Gastrocnemius medialis (tissue), 4 donors: ENCODE data around the gene SAMD5. TPM values are rescaled to one million over a fixed set of nuclear protein-coding genes. Genes with fewer than 3 reads are reported as not detected.

Experiments used
- ATAC-seq, 2 donors: fragments of 150-250 bp; one replicate each; pipeline ENCODE4 v1.9.1; 2016
- DNase-seq, 2 donors: peaks; one replicate each; pipeline ENCODE4 v3.0.0-alpha.2; 2019
- H3K27ac ChIP-seq, 4 donors: fragments of 200-600 bp; sonication (generic); 1 replicate in 1 of 4; 2 replicates in 3 of 4; pipeline ENCODE4 v1.5.1; 2016 to 2018; ENCODE audit warnings: mild to moderate bottlenecking in 2 of 4, moderate library complexity in 1 of 4
- H3K27me3 ChIP-seq, 3 donors: fragments of 200-600 bp; sonication (generic) in 2 of 3; 1 replicate in 1 of 3; 2 replicates in 2 of 3; pipeline versions ENCODE4 v1.5.1 to v1.6.0; 2016 to 2019; ENCODE audit warnings: mild to moderate bottlenecking in 1 of 3, moderate library complexity in 1 of 3
- H3K36me3 ChIP-seq, 2 donors: fragments of 200-600 bp; sonication (generic) in 1 of 2; one replicate each; pipeline ENCODE4 v1.5.1; 2017 to 2018
- H3K4me1 ChIP-seq, 2 donors: fragments of 200-600 bp; sonication (generic) in 1 of 2; one replicate each; pipeline ENCODE4 v1.5.1; 2016 to 2017; ENCODE audit warnings: mild to moderate bottlenecking in 2 of 2
- H3K4me3 ChIP-seq, 4 donors: fragments of 200-600 bp; sonication (generic) in 3 of 4; 1 replicate in 1 of 4; 2 replicates in 3 of 4; pipeline ENCODE4 v1.5.1; 2016 to 2019; ENCODE audit warnings: mild to moderate bottlenecking in 2 of 4
- H3K9me3 ChIP-seq, 3 donors: fragments of 200-600 bp; sonication (generic) in 2 of 3; 1 replicate in 1 of 3; 2 replicates in 2 of 3; pipeline ENCODE4 v1.5.1; 2016 to 2019
- POLR2A ChIP-seq, 2 donors: fragments of 450-650 bp; IDR thresholded peaks; one replicate each; pipeline ENCODE4 v1.6.1; 2017; ENCODE audit warnings: antibody characterized with exemption in 2 of 2, mild to moderate bottlenecking in 2 of 2, moderate library complexity in 2 of 2
- in situ Hi-C, 4 donors: fragments of 200-750 bp; cut with MboI; loops; one replicate each; pipeline versions ENCODE4 v1.15.0 to v1.8.0; 2017; ENCODE audit warnings: low sequenced_read_pairs in 4 of 4
- intact Hi-C: fragments of 100-400 bp; cut with DNase I; formaldehyde crosslinking; loops from one replicate; pipeline ENCODE4 v1.15.1; 2023; ENCODE audit warnings: low total_unique reads
- total RNA-seq, 4 donors: library from RNA; depleted of rRNA; stranded (reverse); fragments of >200 nt; gene quantifications; one replicate each; pipeline versions ENCODE4 v1.1.0 to v1.2.3, GENCODE V29; 2016
- TF ChIP-seq, protein P1 (sequence below), 5 experiments: fragments of 450-650 bp in 3 of 5; fragments of 200-600 bp in 2 of 5; sonication (generic) in 2 of 5; IDR thresholded peaks in 4 of 5; conservative IDR thresholded peaks in 1 of 5; 1 replicate in 4 of 5; 2 replicates in 1 of 5; pipeline ENCODE4 v1.5.1; 2016 to 2019; ENCODE audit warnings: antibody characterized with exemption in 5 of 5, mild to moderate bottlenecking in 3 of 5, moderate library complexity in 3 of 5

The SAMD5 gene
- total RNA-seq, 4 donors from 2014 or later: 0.07 to 0.36 (median 0.07) TPM; not detected in 1

DNA sequence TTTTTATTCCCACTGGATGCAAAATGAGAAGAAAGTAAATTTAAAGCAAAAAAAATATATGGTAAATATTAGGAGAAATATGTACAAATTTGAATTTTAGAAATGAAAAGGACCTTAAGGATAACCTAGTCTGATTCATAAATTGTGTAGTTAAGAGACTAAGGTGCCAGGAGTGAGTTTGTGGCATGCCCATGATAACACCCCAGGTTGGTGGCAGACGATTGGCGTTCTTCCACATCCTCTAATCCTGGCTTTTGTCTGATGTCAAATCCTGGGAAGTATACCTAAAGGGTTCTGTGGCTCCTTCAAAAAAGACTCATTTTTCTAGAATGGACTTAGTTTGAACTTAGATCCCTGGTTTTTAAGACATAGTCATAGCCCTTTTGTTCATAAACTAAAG lies 62.2 kb downstream of the SAMD5 start:
- DNase-seq: no peak
- intact Hi-C loops: no loop called here
- in situ Hi-C loops: no loop called here
- Histone ChIP-seq H3K27me3 (no peaks in the 10 kb centered on the region), H3K4me3 (no peak overlapping the region), H3K9me3 (no peaks in the 10 kb centered on the region), H3K27ac (no peak overlapping the region), H3K4me1 (peaks cover 5 to 20% of the 10 kb centered on the region in 2 donors), H3K36me3 (no peaks in the 10 kb centered on the region)
- no peak for ATAC-seq
- no peak for TF ChIP-seq POLR2A (IDR thresholded peaks at IDR 0.05)

DNA sequence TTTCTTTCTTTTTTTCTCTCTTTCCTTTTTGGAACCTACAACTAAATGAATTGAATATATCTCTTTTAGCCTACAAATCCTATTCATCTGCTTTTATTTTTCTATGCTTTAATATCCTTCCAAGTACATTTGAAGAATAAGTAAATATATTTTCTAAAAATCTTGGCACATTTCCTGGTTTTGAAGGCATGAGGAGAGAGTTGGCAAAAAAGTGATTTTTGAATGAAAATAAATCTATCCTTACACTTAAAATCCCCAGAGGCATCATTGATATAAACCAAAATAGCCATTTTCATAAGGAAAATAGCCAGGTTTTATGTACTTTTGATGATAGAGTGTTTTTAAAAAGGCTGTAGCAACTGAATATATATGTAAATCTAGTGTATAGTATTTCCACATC lies 69.0 kb downstream of the SAMD5 start:
- DNase-seq (no peak), ATAC-seq (no peak)
- Histone ChIP-seq H3K27me3 (no peaks in the 10 kb centered on the region), H3K9me3 (no peaks in the 10 kb centered on the region), H3K4me1 (peaks cover 0 to 6% of the 10 kb centered on the region in 2 donors), H3K27ac (no peak overlapping the region), H3K4me3 (no peak overlapping the region), H3K36me3 (no peaks in the 10 kb centered on the region)
- intact Hi-C loops: no loop called here
- TF ChIP-seq, protein P1, sequence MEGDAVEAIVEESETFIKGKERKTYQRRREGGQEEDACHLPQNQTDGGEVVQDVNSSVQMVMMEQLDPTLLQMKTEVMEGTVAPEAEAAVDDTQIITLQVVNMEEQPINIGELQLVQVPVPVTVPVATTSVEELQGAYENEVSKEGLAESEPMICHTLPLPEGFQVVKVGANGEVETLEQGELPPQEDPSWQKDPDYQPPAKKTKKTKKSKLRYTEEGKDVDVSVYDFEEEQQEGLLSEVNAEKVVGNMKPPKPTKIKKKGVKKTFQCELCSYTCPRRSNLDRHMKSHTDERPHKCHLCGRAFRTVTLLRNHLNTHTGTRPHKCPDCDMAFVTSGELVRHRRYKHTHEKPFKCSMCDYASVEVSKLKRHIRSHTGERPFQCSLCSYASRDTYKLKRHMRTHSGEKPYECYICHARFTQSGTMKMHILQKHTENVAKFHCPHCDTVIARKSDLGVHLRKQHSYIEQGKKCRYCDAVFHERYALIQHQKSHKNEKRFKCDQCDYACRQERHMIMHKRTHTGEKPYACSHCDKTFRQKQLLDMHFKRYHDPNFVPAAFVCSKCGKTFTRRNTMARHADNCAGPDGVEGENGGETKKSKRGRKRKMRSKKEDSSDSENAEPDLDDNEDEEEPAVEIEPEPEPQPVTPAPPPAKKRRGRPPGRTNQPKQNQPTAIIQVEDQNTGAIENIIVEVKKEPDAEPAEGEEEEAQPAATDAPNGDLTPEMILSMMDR (IDR thresholded peaks at IDR 0.05 in 4 of 5, conservative IDR thresholded peaks at IDR 0.05 in 1 of 5): no peak
- TF ChIP-seq POLR2A (IDR thresholded peaks at IDR 0.05): no peak
- in situ Hi-C loops: no loop called here

DNA sequence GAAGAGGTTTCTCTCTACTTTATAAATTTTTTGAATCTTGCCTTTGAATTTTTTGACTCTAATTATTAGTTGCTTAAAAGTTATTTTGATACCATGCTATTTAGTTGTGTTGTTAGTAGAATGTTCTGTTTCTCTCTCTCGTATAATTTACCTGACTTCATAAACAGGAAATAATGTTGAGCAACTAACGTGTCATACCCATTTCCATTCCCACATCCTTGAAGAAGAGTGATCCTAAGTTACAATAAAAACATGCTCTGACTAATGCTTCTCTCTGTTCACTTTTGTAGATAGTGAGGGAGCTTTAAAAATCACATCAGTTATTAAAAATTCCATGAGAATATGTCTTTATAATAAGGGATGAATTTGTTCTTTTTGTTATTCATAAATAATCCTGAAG lies 69.7 kb downstream of the SAMD5 start:
- intact Hi-C loops: no loop called here
- no peaks in the 10 kb centered on the region for H3K36me3 ChIP-seq
- in situ Hi-C loops: no loop called here
- DNase-seq: no peak
- no peaks in the 10 kb centered on the region for H3K27me3 ChIP-seq
- no peaks in the 10 kb centered on the region for H3K9me3 ChIP-seq
- peaks cover 0 to 6% of the 10 kb centered on the region in 2 donors for H3K4me1 ChIP-seq
- no peak for ATAC-seq
- no peak overlapping the region for H3K27ac ChIP-seq
- TF ChIP-seq, protein P1 (IDR thresholded peaks at IDR 0.05 in 4 of 5, conservative IDR thresholded peaks at IDR 0.05 in 1 of 5): no peak
- TF ChIP-seq POLR2A (IDR thresholded peaks at IDR 0.05): no peak
- no peak overlapping the region for H3K4me3 ChIP-seq

DNA sequence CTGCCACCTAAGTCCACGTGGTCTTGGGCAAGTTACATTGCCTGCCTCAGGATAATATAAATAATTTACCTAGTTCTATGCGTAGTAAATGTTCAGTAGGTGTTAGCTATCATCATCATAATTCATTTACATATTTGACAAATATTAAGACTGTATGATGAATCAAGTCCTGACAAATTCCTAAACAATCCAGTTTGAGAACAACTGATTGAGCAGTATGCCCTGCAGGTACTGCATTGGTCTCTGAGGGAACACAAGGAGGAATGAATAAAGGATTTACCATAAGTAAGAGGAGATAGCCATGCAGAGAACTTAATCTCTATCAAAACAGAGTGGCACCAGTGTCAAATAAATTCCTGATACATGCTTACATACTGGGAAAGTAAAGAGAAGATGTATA lies 70.4 kb downstream of the SAMD5 start:
- Histone ChIP-seq H3K4me1 (peaks cover 0 to 6% of the 10 kb centered on the region in 2 donors), H3K36me3 (no peaks in the 10 kb centered on the region), H3K27ac (no peak overlapping the region), H3K27me3 (no peaks in the 10 kb centered on the region), H3K4me3 (no peak overlapping the region), H3K9me3 (no peaks in the 10 kb centered on the region)
- DNase-seq (no peak), ATAC-seq (no peak)
- no peak for TF ChIP-seq POLR2A (IDR thresholded peaks at IDR 0.05)
- TF ChIP-seq, protein P1 (IDR thresholded peaks at IDR 0.05 in 4 of 5, conservative IDR thresholded peaks at IDR 0.05 in 1 of 5): no peak
- intact Hi-C loops: no loop called here
- in situ Hi-C loops: no loop called here

DNA sequence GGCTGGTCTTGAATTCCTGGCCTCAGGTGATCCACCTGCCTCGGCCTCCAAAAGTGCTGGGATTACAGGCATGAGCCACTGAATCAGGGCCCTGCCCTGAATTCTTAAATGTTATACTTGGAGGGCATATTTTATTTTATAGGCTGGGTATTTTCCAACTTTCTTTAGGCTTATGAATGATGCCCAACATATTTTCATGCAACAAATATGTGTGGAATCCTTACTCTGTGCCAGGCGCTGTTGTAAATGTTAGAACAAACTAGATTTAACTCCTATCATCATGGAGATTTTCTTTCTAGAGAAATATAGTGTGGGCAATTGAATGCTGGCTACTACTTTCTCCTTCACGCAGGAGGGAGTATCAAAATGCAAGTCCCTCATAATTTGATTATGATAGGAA lies 71.2 kb downstream of the SAMD5 start:
- H3K27ac ChIP-seq: no peak overlapping the region
- no peak for DNase-seq
- TF ChIP-seq POLR2A (IDR thresholded peaks at IDR 0.05): no peak
- TF ChIP-seq, protein P1 (IDR thresholded peaks at IDR 0.05 in 4 of 5, conservative IDR thresholded peaks at IDR 0.05 in 1 of 5): no peak
- H3K27me3 ChIP-seq: no peaks in the 10 kb centered on the region
- ATAC-seq: no peak
- intact Hi-C loops (no loop called here), in situ Hi-C loops (no loop called here)
- no peaks in the 10 kb centered on the region for H3K36me3 ChIP-seq
- no peaks in the 10 kb centered on the region for H3K9me3 ChIP-seq
- no peak overlapping the region for H3K4me3 ChIP-seq
- H3K4me1 ChIP-seq: peaks cover 0 to 6% of the 10 kb centered on the region in 2 donors
